ENCODE measurements around the gene GBX2. TPM values are rescaled to one million over a fixed set of nuclear protein-coding genes. Genes with fewer than 3 reads are reported as not detected.

GBX2 gene
- total RNA-seq, 4 donors from 2014 or later, result not detected

DNA sequence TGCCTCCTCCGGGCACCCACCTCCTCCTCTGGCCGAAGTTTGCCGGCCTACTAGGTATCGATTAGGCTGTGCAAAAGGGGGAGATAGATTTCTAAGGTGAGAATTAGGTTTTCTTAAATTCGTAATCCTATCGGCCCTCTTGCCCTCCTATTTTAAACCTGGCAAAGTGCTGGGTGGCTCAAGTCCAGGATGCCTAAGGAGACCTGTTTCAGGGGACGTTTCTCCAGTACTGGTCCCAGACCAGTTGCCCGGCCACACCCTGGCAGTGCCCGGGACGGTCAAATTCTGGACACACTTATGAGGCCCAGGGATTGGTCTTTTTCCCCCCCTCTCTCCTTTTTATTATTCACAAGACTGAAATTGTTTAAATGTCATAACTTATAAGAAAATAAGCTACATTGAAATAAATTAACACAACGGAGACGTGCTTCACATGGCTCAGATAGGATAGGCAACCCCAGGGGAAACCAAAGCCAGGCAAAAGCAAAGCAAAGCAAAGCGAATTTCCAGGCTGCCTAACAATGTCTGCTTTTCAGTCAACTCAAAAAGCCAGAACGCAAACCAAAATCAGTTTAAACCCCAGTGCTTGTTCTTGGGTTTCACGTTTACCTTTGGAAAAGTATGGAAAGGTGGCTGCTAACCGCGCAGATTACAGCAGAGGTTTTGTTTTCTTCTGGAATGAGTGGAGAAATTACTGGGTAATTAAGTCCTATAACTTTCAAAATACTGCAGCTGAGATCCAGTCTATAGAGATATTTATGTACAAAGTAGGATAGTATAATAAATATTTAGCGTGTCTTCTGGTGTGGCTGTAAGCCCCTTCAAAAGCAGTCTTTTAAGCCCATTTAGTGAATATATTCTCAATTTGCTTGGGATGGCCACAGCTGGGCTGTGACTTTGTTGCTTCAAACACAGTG is 3.0 kb downstream of the GBX2 start:
- Histone ChIP-seq H3K27me3 (peaks cover 5 to 94% of the 10 kb centered on the region in 2 donors), H3K4me1 (peaks cover 0 to 74% (median 27%) of the 10 kb centered on the region in 4 donors), H3K36me3 (no peaks in the 10 kb centered on the region), H3K4me3 (no peak overlapping the region), H3K9me3 (no peaks in the 10 kb centered on the region), H3K27ac (no peak overlapping the region)
- DNase-seq (ENCODE audit: low spot score in 2 of 2), result no peak
- TF ChIP-seq, protein P1, sequence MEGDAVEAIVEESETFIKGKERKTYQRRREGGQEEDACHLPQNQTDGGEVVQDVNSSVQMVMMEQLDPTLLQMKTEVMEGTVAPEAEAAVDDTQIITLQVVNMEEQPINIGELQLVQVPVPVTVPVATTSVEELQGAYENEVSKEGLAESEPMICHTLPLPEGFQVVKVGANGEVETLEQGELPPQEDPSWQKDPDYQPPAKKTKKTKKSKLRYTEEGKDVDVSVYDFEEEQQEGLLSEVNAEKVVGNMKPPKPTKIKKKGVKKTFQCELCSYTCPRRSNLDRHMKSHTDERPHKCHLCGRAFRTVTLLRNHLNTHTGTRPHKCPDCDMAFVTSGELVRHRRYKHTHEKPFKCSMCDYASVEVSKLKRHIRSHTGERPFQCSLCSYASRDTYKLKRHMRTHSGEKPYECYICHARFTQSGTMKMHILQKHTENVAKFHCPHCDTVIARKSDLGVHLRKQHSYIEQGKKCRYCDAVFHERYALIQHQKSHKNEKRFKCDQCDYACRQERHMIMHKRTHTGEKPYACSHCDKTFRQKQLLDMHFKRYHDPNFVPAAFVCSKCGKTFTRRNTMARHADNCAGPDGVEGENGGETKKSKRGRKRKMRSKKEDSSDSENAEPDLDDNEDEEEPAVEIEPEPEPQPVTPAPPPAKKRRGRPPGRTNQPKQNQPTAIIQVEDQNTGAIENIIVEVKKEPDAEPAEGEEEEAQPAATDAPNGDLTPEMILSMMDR (IDR thresholded peaks at IDR 0.05), result no peak
- TF ChIP-seq EP300 (IDR thresholded peaks at IDR 0.05) (no peak), POLR2A (IDR thresholded peaks at IDR 0.05) (no peak)
- WGBS, 2 donors, result 27 to 30% methylated on average over 18 of the region's 18 CpGs

DNA sequence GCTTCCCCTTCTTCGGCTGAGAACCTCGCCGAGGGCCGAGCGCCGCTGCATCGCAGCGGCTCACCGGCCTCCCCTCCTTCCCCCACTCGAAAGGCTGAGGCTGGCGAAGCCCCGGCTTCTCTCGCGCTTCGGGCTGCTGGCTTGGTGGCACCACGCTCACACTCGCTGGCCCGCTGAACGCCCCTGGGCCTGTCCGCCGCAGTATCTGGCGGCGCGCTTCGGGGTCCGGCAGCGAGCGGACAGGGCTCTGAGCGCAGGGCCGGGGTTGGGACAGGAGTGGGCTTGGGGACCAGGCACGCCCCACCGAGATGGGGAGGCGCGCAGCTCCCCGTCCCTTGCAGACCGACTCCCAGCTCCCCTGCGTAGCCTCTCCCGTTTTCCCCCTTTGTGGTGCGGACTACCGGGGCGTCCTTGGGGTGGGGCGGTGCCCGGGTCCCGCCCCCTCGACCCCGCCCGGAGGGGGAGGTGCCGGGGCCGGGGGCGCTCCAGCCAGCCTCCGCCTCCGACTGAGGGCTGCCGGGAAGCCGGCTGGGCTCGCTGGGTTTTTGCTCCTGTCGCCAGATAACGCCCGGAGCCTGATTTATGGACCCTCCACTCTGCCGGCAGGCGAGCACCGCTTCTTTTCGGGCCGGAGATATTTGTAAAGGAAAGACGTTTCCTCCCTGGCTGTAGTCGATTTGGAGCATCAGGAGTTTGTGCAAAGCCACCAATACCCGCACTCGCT is 3.8 kb downstream of the GBX2 start:
- no peak for DNase-seq (ENCODE audit: low spot score in 2 of 2)
- Histone ChIP-seq H3K4me1 (peaks cover 0 to 71% (median 27%) of the 10 kb centered on the region in 4 donors), H3K27ac (no peak overlapping the region), H3K27me3 (peaks cover 5 to 94% of the 10 kb centered on the region in 2 donors), H3K4me3 (peak overlapping the region; percentile 8 to 44 (median 22)), H3K36me3 (no peaks in the 10 kb centered on the region), H3K9me3 (no peaks in the 10 kb centered on the region)
- TF ChIP-seq EP300 (IDR thresholded peaks at IDR 0.05) (no peak), POLR2A (IDR thresholded peaks at IDR 0.05) (no peak)
- TF ChIP-seq, protein P1 (IDR thresholded peaks at IDR 0.05), result no peak
- 1 to 4% methylated on average over 35 to 36 of the region's 67 CpGs for WGBS, 2 donors

DNA sequence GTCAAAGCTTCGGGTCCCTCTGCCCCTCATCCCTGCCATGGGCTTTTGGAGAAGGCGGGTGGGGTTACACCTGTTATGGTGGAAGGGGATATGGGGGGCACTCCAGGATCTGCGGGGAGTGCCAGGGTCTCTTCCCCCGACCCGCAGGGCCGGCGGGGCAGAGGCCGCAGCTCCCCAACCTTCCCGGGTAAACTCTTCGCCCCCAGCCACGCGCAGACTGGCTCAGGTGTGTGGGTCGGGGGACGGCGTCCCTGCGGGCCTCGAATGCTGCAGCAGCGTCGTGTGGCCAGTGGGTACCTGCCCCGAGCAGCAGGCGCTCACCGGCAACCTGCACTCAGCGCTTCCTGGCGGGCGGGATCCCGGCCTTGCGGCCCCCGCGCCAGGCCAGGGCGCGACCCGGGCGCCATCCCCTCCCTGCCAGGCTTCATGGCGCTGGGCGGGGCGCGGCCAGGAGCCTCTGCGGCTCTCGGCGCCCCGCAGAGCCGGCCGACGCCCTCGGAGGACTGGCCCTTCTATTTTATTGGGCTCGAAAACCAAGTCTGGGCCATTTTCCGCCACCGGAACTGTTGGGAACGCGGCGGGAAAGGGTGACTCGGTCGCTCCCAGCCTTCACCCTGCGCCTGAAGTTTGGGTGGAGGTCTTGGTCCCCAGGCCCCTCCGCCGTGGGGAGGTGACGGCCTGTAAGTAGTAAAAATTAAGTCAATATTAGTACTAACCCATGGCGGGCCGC is 4.5 kb downstream of the GBX2 start:
- peak overlapping the region; percentile 8 to 44 (median 22) for H3K4me3 ChIP-seq
- no peaks in the 10 kb centered on the region for H3K36me3 ChIP-seq
- WGBS, 2 donors, result 9 to 17% methylated on average over 21 to 29 of the region's 59 CpGs
- H3K27me3 ChIP-seq, result peaks cover 5 to 94% of the 10 kb centered on the region in 2 donors
- peaks cover 0 to 66% (median 27%) of the 10 kb centered on the region in 4 donors for H3K4me1 ChIP-seq
- no peak for TF ChIP-seq POLR2A (IDR thresholded peaks at IDR 0.05)
- no peak for TF ChIP-seq EP300 (IDR thresholded peaks at IDR 0.05)
- TF ChIP-seq, protein P1 (IDR thresholded peaks at IDR 0.05), result no peak
- no peak for DNase-seq (ENCODE audit: low spot score in 2 of 2)
- H3K9me3 ChIP-seq, result no peaks in the 10 kb centered on the region
- no peak overlapping the region for H3K27ac ChIP-seq

DNA sequence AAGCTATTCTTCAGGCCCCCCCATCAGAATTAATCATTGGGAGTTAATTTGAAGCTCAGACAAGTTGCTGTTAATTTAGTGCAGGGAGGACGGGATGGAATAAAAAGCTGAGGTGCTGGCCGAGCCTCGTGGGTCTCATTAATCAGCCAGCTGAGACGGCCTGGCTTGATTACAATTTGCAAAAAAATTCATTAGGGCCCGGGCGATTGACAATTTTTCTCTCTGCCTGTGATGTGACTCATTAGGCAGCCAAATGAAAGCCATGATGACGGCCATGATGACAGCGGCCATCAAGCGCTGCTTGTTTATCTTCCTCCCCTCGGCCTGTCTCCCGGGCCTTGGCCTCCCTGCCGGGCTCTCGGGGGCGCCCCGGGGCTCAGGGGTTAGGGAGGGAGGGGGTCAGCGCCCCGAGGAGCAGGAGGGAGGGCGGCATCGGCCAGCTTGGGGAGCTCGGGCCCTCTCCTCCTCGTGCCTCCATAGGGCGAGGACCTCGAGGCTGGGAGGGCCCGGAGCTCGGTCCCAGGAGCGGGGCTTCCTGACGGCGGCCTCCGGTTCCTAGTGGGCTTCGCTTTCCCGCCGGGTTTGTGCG is 5.2 kb downstream of the GBX2 start:
- no peak for DNase-seq (ENCODE audit: low spot score in 2 of 2)
- Histone ChIP-seq H3K36me3 (no peaks in the 10 kb centered on the region), H3K4me3 (no peak overlapping the region), H3K27ac (no peak overlapping the region), H3K27me3 (peaks cover 3 to 96% of the 10 kb centered on the region in 2 donors), H3K4me1 (peaks cover 0 to 59% (median 25%) of the 10 kb centered on the region in 4 donors), H3K9me3 (no peaks in the 10 kb centered on the region)
- WGBS, 2 donors, result 35 to 44% methylated on average over 17 to 24 of the region's 33 CpGs
- TF ChIP-seq, protein P1 (IDR thresholded peaks at IDR 0.05), result no peak
- TF ChIP-seq POLR2A (IDR thresholded peaks at IDR 0.05) (no peak), EP300 (IDR thresholded peaks at IDR 0.05) (no peak)
